ENCODE data around the gene TMOD1. TPM values are rescaled to one million over a fixed set of nuclear protein-coding genes. Genes with fewer than 3 reads are reported as not detected.

The TMOD1 gene
- total RNA-seq, 1 donor from 2014 or later = 0.23 TPM

GRCh38 chr9:97504381-97505216 lies 3.1 kb downstream of the TMOD1 start:
- Mint-ChIP-seq H3K4me1 (peaks cover 11% of the 10 kb centered on the region), H3K27me3 (ENCODE audit: low read depth) (peaks cover 27% of the 10 kb centered on the region), H3K36me3 (ENCODE audit: low read depth) (peaks cover 5% of the 10 kb centered on the region), H3K9me3 (no peaks in the 10 kb centered on the region), H3K4me3 (no peak overlapping the region), H3K27ac (ENCODE audit: unreplicated experiment) (no peak overlapping the region)
- no peak for TF ChIP-seq CTCF (conservative IDR thresholded peaks at IDR 0.05)
- DNase-seq (ENCODE audit: low read depth, low spot score) = no peak

- Mint-ChIP-seq H3K4me1 (peaks cover 11% of the 10 kb centered on the region), H3K27me3 (ENCODE audit: low read depth) (peaks cover 17% of the 10 kb centered on the region), H3K27ac (ENCODE audit: unreplicated experiment) (no peak overlapping the region), H3K36me3 (ENCODE audit: low read depth) (peaks cover 5% of the 10 kb centered on the region), H3K4me3 (no peak overlapping the region), H3K9me3 (no peaks in the 10 kb centered on the region)
- no peak for DNase-seq (ENCODE audit: low read depth, low spot score)
- TF ChIP-seq CTCF (conservative IDR thresholded peaks at IDR 0.05) = no peak
These were observed 4.4 kb downstream of the TMOD1 start for GRCh38 chr9:97505845-97506244.

- Mint-ChIP-seq H3K27ac (ENCODE audit: unreplicated experiment) (no peak overlapping the region), H3K4me1 (peaks cover 8% of the 10 kb centered on the region), H3K27me3 (ENCODE audit: low read depth) (peaks cover 13% of the 10 kb centered on the region), H3K9me3 (no peaks in the 10 kb centered on the region), H3K4me3 (no peak overlapping the region), H3K36me3 (ENCODE audit: low read depth) (peaks cover 5% of the 10 kb centered on the region)
- no peak for DNase-seq (ENCODE audit: low read depth, low spot score)
- TF ChIP-seq CTCF (conservative IDR thresholded peaks at IDR 0.05) = no peak
These were observed 4.8 kb downstream of the TMOD1 start for GRCh38 chr9:97506306-97506705.

GRCh38 chr9:97506787-97507186 lies 5.3 kb downstream of the TMOD1 start:
- H3K4me1 Mint-ChIP-seq = peaks cover 8% of the 10 kb centered on the region
- H3K9me3 Mint-ChIP-seq = no peaks in the 10 kb centered on the region
- TF ChIP-seq CTCF (conservative IDR thresholded peaks at IDR 0.05) = no peak
- H3K4me3 Mint-ChIP-seq = no peak overlapping the region
- no peak for DNase-seq (ENCODE audit: low read depth, low spot score)
- no peak overlapping the region for H3K27ac Mint-ChIP-seq (ENCODE audit: unreplicated experiment)
- peaks cover 5% of the 10 kb centered on the region for H3K36me3 Mint-ChIP-seq (ENCODE audit: low read depth)
- peaks cover 12% of the 10 kb centered on the region for H3K27me3 Mint-ChIP-seq (ENCODE audit: low read depth)

GRCh38 chr9:97507428-97507984 lies 6.0 kb downstream of the TMOD1 start:
- no peak for DNase-seq (ENCODE audit: low read depth, low spot score)

More at GRCh38 chr9:97507428-97507984, 6.0 kb downstream of the TMOD1 start:
- no peak for TF ChIP-seq CTCF (conservative IDR thresholded peaks at IDR 0.05)
- H3K4me3 Mint-ChIP-seq = no peak overlapping the region
- no peak overlapping the region for H3K27ac Mint-ChIP-seq (ENCODE audit: unreplicated experiment)
- no peaks in the 10 kb centered on the region for H3K9me3 Mint-ChIP-seq
- H3K36me3 Mint-ChIP-seq (ENCODE audit: low read depth) = peaks cover 5% of the 10 kb centered on the region
- H3K4me1 Mint-ChIP-seq = peaks cover 8% of the 10 kb centered on the region
- peaks cover 12% of the 10 kb centered on the region for H3K27me3 Mint-ChIP-seq (ENCODE audit: low read depth)

Data from neural crest cell (in vitro differentiated cells).